Uterus (tissue), 2 donors: ENCODE measurements around the gene DNAH1.

Source experiments
- POLR2A ChIP-seq, 2 donors: fragments of 450-650 bp; IDR thresholded peaks; one replicate each; pipeline ENCODE4 v1.6.1; 2016; ENCODE audit warnings: antibody characterized with exemption in 2 of 2, mild to moderate bottlenecking in 1 of 2, moderate library complexity in 1 of 2
- TF ChIP-seq, protein P1 (sequence below), 4 experiments: fragments of 200-600 bp in 2 of 4; fragments of 450-650 bp in 2 of 4; sonication (generic) in 2 of 4; IDR thresholded peaks; one replicate each; pipeline ENCODE4 v1.5.1; 2016 to 2019; ENCODE audit warnings: antibody characterized with exemption in 4 of 4, mild to moderate bottlenecking in 2 of 4, moderate library complexity in 1 of 4

DNA sequence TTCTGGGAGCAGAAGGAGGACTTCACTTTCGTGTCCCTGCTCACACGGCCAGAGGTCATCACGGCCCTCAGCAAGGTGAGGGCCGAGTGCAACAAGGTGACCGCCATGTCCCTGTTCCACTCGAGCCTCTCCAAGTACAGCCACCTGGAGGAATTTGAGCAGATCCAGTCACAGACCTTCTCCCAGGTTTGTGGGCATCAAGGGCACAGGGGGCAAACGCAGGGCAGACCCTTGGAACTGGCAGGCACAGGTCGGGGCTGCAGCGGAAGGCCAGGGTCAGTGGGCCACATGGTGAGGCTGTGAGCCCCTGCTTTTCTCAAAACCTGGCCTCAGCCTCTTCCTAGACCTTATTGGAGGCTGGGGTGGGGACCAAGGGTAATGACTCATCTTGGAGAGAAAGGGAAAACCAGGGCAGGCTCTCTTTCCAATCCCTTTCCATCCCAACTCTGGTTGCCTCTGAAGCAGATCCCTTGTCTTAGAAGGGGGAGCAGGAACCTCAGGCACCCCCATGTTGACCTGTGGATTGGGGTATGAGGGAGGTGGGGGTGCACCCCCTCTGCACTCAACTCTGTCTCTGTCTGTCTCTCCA, 29.5 kb downstream of the DNAH1 start:
- TF ChIP-seq, protein P1, sequence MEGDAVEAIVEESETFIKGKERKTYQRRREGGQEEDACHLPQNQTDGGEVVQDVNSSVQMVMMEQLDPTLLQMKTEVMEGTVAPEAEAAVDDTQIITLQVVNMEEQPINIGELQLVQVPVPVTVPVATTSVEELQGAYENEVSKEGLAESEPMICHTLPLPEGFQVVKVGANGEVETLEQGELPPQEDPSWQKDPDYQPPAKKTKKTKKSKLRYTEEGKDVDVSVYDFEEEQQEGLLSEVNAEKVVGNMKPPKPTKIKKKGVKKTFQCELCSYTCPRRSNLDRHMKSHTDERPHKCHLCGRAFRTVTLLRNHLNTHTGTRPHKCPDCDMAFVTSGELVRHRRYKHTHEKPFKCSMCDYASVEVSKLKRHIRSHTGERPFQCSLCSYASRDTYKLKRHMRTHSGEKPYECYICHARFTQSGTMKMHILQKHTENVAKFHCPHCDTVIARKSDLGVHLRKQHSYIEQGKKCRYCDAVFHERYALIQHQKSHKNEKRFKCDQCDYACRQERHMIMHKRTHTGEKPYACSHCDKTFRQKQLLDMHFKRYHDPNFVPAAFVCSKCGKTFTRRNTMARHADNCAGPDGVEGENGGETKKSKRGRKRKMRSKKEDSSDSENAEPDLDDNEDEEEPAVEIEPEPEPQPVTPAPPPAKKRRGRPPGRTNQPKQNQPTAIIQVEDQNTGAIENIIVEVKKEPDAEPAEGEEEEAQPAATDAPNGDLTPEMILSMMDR (IDR thresholded peaks at IDR 0.05), result no peak
- no peak for TF ChIP-seq POLR2A (IDR thresholded peaks at IDR 0.05)
